Colonic mucosa (tissue), 4 donors: Measurements from ENCODE around the gene TICAM2. TPM values are rescaled to one million over a fixed set of nuclear protein-coding genes. Genes with fewer than 3 reads are reported as not detected.

Experiments used
- DNase-seq: peaks from one replicate; pipeline ENCODE4 v3.0.0-alpha.2; 2020
- H3K27ac ChIP-seq: fragments of 200-600 bp; one replicate; pipeline ENCODE4 v1.8.0; 2021
- H3K27me3 ChIP-seq: fragments of 200-600 bp; one replicate; pipeline ENCODE4 v1.8.0; 2021
- H3K36me3 ChIP-seq: fragments of 200-600 bp; one replicate; pipeline ENCODE4 v1.8.0; 2021
- H3K4me1 ChIP-seq: fragments of 200-600 bp; one replicate; pipeline ENCODE4 v1.8.0; 2021; ENCODE audit warnings: mild to moderate bottlenecking
- H3K4me3 ChIP-seq: fragments of 200-600 bp; one replicate; pipeline ENCODE4 v1.8.0; 2021
- H3K9ac ChIP-seq, 2 donors: one replicate each; pipeline ENCODE4 v1.7.0; 2013; ENCODE audit warnings: control low read depth in 2 of 2, low read depth in 2 of 2, low read length in 2 of 2
- H3K9me3 ChIP-seq: fragments of 200-600 bp; one replicate; pipeline ENCODE4 v1.8.0; 2021
- intact Hi-C: fragments of 100-400 bp; cut with DNase I; formaldehyde crosslinking; loops from one replicate; pipeline ENCODE4 v1.14.1; 2022
- total RNA-seq, 2 donors: library from RNA; stranded (reverse); fragmentation: NEBNext Ultra II Directional in 1 of 2; extraction: Animal tissue kit (Norgen Biotek cat#: 25700) in 1 of 2; gene quantifications; one replicate each; pipeline ENCODE4 v1.2.1, GENCODE V29; 2021
- TF ChIP-seq, protein P1 (sequence below): fragments of 200-600 bp; IDR thresholded peaks from one replicate; pipeline ENCODE4 v1.8.0; 2022; ENCODE audit warnings: antibody characterized with exemption, mild to moderate bottlenecking
- donor health status: healthy.
- donor health status: DM: no; HTN: no; CAD: no.
- donor health status: DM: no; HTN: no; CAD: no.

TICAM2 gene
- total RNA-seq, 2 donors from 2014 or later = 1.2 to 2.4 TPM

- DNase-seq = no peak
- Histone ChIP-seq H3K9me3 (no peaks in the 10 kb centered on the region), H3K9ac (peak overlapping the region in 1 of 2 donors; percentile 99), H3K36me3 (no peaks in the 10 kb centered on the region), H3K4me3 (peak overlapping the region; percentile 82), H3K27ac (no peak overlapping the region), H3K27me3 (no peaks in the 10 kb centered on the region), H3K4me1 (peaks cover 4% of the 10 kb centered on the region)
- intact Hi-C loops = no loop called here
- TF ChIP-seq, protein P1, sequence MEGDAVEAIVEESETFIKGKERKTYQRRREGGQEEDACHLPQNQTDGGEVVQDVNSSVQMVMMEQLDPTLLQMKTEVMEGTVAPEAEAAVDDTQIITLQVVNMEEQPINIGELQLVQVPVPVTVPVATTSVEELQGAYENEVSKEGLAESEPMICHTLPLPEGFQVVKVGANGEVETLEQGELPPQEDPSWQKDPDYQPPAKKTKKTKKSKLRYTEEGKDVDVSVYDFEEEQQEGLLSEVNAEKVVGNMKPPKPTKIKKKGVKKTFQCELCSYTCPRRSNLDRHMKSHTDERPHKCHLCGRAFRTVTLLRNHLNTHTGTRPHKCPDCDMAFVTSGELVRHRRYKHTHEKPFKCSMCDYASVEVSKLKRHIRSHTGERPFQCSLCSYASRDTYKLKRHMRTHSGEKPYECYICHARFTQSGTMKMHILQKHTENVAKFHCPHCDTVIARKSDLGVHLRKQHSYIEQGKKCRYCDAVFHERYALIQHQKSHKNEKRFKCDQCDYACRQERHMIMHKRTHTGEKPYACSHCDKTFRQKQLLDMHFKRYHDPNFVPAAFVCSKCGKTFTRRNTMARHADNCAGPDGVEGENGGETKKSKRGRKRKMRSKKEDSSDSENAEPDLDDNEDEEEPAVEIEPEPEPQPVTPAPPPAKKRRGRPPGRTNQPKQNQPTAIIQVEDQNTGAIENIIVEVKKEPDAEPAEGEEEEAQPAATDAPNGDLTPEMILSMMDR = no peak
Measured at GRCh38 chr5:115541611-115542010, 60.7 kb downstream of the TICAM2 start.

GRCh38 chr5:115535479-115536035 lies 66.7 kb downstream of the TICAM2 start:
- no peaks in the 10 kb centered on the region for H3K9me3 ChIP-seq
- H3K9ac ChIP-seq = no peak overlapping the region
- H3K36me3 ChIP-seq = no peaks in the 10 kb centered on the region
- H3K4me1 ChIP-seq = peaks cover 13% of the 10 kb centered on the region
- no peak overlapping the region for H3K27ac ChIP-seq
- no peaks in the 10 kb centered on the region for H3K27me3 ChIP-seq
- DNase-seq = no peak
- no peak overlapping the region for H3K4me3 ChIP-seq
- TF ChIP-seq, protein P1 = no peak
- intact Hi-C loops = loop anchor here (10.0 kb wide), 1 partner anchor 121 kb away; no protein-coding TSS in a partner anchor

- Histone ChIP-seq H3K27me3 (no peaks in the 10 kb centered on the region), H3K9me3 (no peaks in the 10 kb centered on the region), H3K27ac (peak overlapping the region; percentile 30), H3K4me3 (no peak overlapping the region), H3K4me1 (peaks cover 8% of the 10 kb centered on the region), H3K9ac (peak overlapping the region in 1 of 2 donors; percentile 37), H3K36me3 (no peaks in the 10 kb centered on the region)
- TF ChIP-seq, protein P1 = no peak
- no peak for DNase-seq
- intact Hi-C loops = loop anchor here (10.0 kb wide), 1 partner anchor 118 kb away; no protein-coding TSS in a partner anchor
Measured at GRCh38 chr5:115532517-115532916, 69.8 kb downstream of the TICAM2 start.

GRCh38 chr5:115531787-115532367 lies 70.4 kb downstream of the TICAM2 start:
- Histone ChIP-seq H3K27me3 (no peaks in the 10 kb centered on the region), H3K27ac (peak overlapping the region; percentile 30), H3K4me1 (peaks cover 13% of the 10 kb centered on the region), H3K36me3 (no peaks in the 10 kb centered on the region), H3K9ac (peak overlapping the region in 1 of 2 donors; percentile 37), H3K9me3 (no peaks in the 10 kb centered on the region), H3K4me3 (no peak overlapping the region)
- TF ChIP-seq, protein P1 = no peak
- intact Hi-C loops = loop anchor here (10.0 kb wide), 1 partner anchor 117 kb away; no protein-coding TSS in a partner anchor
- no peak for DNase-seq

DNA sequence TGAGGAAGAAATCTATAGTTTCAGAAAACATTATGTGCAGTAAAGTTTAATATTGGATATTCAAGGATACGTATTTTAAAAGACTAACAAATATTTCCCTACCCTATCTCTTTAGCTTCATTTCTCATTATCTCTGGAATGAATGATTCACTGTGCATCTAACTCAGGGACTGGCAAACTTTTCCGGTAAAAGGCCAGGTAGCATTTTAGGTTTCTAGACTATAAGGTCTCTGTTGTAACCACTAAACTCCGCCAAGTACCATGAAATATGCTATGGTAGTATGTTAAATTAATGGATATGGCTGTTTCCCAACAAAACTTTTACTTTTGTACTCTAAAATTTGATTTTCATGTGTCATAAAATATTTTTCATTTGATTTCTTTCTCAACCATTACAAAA lies 70.9 kb downstream of the TICAM2 start:
- H3K4me3 ChIP-seq = no peak overlapping the region
- no peak for DNase-seq
- H3K4me1 ChIP-seq = peaks cover 15% of the 10 kb centered on the region
- no peaks in the 10 kb centered on the region for H3K27me3 ChIP-seq
- no peak overlapping the region for H3K9ac ChIP-seq
- no peaks in the 10 kb centered on the region for H3K36me3 ChIP-seq
- H3K27ac ChIP-seq = peak overlapping the region; percentile 30
- TF ChIP-seq, protein P1 = no peak
- intact Hi-C loops = loop anchor here (10.0 kb wide), 1 partner anchor 117 kb away; no protein-coding TSS in a partner anchor
- no peaks in the 10 kb centered on the region for H3K9me3 ChIP-seq
